ENCODE measurements around the gene SRP19. TPM values are rescaled to one million over a fixed set of nuclear protein-coding genes. Genes with fewer than 3 reads are reported as not detected.

The SRP19 gene
- total RNA-seq, 4 donors from 2014 or later: 31.1 to 63.7 (median 43.9) TPM

GRCh38 chr5:112870966-112871365, 9.9 kb downstream of the SRP19 start:
- no peak for DNase-seq (ENCODE audit: low spot score in 2 of 2)
- no peak for TF ChIP-seq POLR2A (IDR thresholded peaks at IDR 0.05)
- no peak for TF ChIP-seq CTCF (IDR thresholded peaks at IDR 0.05)
- 72 to 80% methylated on average over 3 of the region's 3 CpGs for WGBS, 2 donors

DNA sequence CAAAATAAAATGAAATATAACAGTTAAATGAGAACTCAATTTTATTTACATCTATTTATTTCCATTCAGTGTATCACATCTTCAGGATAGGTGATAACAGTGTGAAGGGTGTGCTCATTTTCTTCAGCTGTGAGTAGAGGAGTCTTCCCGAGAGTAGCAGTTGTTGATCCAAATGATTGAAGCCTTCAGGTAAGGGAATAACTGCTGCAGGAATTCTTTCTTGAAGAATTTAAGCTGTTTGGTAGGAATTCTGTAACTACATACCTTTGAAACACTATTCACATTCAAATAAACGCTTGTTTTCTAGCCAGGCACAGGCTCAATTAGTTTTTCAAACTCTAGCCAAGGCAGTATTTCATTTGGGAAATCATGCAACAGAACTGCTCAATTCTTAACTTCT, 15.3 kb downstream of the SRP19 start:
- TF ChIP-seq CTCF (IDR thresholded peaks at IDR 0.05) (no peak), POLR2A (IDR thresholded peaks at IDR 0.05) (no peak)
- intact Hi-C loops (cut with DNase I; ENCODE audit: low total_unique reads): no loop called here
- H3K4me3 ChIP-seq (ENCODE audit: low read depth, poor library complexity, severe bottlenecking): no peak overlapping the region
- 48% methylated on average over 2 of the region's 2 CpGs for WGBS, 2 donors
- no peak for DNase-seq (ENCODE audit: low spot score in 2 of 2)

More at GRCh38 chr5:112870966-112871365, 9.9 kb downstream of the SRP19 start:
- no peak overlapping the region for H3K4me3 ChIP-seq (ENCODE audit: low read depth, poor library complexity, severe bottlenecking)
- intact Hi-C loops (cut with DNase I; ENCODE audit: low total_unique reads): no loop called here

- no peak overlapping the region for H3K4me3 ChIP-seq (ENCODE audit: low read depth, poor library complexity, severe bottlenecking)
- intact Hi-C loops (cut with DNase I; ENCODE audit: low total_unique reads): no loop called here
- TF ChIP-seq CTCF (IDR thresholded peaks at IDR 0.05) (no peak), POLR2A (IDR thresholded peaks at IDR 0.05) (no peak)
- WGBS, 2 donors: 67 to 76% methylated on average over 4 of the region's 4 CpGs
- no peak for DNase-seq (ENCODE audit: low spot score in 2 of 2)
Measured at GRCh38 chr5:112878101-112878500, 17.0 kb downstream of the SRP19 start.

DNA sequence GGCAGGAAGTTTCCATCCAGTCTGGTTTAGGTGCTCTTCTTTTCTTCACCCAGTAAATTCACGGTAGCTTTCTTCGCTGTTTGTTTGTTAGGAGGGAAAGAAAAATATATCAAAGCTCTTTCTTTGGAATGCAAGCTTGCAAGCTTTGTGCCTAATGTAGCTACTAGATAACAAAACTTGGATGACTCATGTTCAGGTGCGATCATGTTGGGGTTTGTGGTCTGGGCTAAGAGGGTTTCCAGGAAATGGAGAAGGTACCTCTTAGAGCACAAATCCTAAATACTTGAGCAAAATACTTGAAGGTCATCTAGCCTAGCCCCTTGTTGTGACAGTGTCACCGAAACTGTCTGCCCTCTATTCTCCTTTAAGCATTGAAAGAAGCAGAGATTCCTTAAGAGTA, 17.7 kb downstream of the SRP19 start:
- WGBS, 2 donors: 48 to 54% methylated on average over 4 of the region's 4 CpGs
- no peak overlapping the region for H3K4me3 ChIP-seq (ENCODE audit: low read depth, poor library complexity, severe bottlenecking)
- intact Hi-C loops (cut with DNase I; ENCODE audit: low total_unique reads): no loop called here
- DNase-seq (ENCODE audit: low spot score in 2 of 2): no peak
- TF ChIP-seq POLR2A (IDR thresholded peaks at IDR 0.05) (no peak), CTCF (IDR thresholded peaks at IDR 0.05) (no peak)

GRCh38 chr5:112880219-112880964, 19.3 kb downstream of the SRP19 start:
- intact Hi-C loops (cut with DNase I; ENCODE audit: low total_unique reads): no loop called here
- no peak for DNase-seq (ENCODE audit: low spot score in 2 of 2)
- 88 to 100% methylated on average over 2 of the region's 2 CpGs for WGBS, 2 donors
- no peak for TF ChIP-seq CTCF (IDR thresholded peaks at IDR 0.05)
- H3K4me3 ChIP-seq (ENCODE audit: low read depth, poor library complexity, severe bottlenecking): no peak overlapping the region

DNA sequence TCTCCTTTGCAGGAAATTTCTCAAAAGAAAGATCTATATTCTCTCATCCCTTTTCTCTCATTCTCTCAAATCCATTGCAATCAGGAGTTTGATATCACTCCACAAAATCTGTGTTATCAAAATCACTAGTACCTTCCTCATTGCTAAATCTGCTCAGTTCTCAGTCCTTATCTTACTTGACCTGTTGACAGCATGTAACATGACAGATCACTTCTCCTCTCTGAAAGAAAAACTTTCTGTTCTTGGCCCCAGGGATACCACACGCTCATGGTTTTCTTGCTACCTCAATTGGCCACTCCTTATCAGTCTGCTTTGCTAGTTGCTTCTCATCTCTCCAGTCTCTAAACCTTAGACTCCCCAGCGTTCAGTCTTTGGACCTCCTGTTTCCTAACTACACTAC, 22.1 kb downstream of the SRP19 start:
- DNase-seq (ENCODE audit: low spot score in 2 of 2): no peak
- 90 to 92% methylated on average over 2 of the region's 2 CpGs for WGBS, 2 donors

More for the DNA sequence above, 22.1 kb downstream of the SRP19 start:
- TF ChIP-seq POLR2A (IDR thresholded peaks at IDR 0.05) (no peak), CTCF (IDR thresholded peaks at IDR 0.05) (no peak)
- no peak overlapping the region for H3K4me3 ChIP-seq (ENCODE audit: low read depth, poor library complexity, severe bottlenecking)
- intact Hi-C loops (cut with DNase I; ENCODE audit: low total_unique reads): no loop called here
